Measurements from ENCODE around the gene CTNNBIP1.
"Not testable (repeated sequence)": the region's sequence is repeated elsewhere in the genome, so short reads cannot be mapped to it uniquely, and the experiment has no call there.

Gene CTNNBIP1, protein sequence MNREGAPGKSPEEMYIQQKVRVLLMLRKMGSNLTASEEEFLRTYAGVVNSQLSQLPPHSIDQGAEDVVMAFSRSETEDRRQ

DNA sequence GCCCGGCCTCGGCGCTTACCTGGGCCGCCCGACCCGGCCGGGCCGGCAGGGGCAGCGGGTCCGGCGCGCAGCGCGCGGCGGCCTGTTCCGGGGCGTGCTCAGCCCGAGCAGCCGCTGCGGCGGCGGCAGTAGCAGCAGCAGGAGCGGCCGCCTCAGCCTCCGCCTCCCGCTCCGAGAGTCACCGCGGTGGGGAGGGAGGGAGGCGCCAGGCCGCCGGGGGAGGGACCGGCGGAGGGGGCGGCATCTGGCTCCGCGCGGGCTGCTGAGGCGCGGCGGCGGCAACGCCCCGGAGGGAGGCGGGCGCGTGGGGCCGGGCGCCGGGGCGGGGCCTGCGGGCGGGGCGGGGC is at the start of gene CTNNBIP1:
Gene CTNNBIP1, minus strand, starts transcription at position 194 of the 347 bp plus-strand sequence. CDS start 38,205 bp downstream, outside the sequence.
- no peak for DNase-seq

DNA sequence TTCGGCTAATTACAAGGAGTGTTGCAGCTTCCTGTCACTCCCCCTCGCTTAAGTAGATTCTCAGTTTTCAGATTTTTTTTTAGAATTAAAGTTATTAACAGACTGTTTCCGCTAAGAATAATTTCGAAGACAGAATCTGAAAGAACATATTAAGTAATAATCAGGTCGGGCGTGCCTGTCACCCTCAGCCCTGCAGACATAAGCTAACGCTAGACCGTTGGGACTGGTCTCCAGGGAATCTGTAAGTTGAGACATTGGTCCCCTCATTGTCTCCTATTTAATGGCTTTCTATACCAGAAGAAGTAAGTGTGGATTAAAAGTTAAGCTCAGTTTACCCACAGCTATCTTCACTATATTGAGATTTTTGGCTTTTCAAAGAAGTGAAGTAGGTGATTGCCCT is 47.7 kb upstream of the CTNNBIP1 start:
- DNase-seq, result no peak

DNA sequence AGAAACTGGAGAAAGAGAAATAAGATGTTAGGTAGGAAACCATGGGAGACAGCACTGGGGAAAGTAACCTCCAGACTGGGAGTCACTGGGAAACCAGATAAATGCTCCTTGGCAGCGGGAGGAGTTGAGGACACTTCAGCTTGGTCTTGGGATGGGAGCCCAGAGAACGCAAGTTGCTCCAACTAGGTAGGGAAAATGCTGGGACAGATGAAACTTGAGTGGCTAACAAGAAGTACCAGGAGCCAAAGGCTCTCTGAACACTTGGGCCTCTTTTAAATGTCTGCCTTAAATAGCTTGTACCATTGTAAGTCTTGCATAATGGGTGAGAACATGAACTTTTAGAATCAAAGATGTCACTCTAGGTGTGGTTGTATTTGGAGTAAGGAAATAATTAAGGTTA is 36.2 kb upstream of the CTNNBIP1 start:
- no peak for DNase-seq

DNA sequence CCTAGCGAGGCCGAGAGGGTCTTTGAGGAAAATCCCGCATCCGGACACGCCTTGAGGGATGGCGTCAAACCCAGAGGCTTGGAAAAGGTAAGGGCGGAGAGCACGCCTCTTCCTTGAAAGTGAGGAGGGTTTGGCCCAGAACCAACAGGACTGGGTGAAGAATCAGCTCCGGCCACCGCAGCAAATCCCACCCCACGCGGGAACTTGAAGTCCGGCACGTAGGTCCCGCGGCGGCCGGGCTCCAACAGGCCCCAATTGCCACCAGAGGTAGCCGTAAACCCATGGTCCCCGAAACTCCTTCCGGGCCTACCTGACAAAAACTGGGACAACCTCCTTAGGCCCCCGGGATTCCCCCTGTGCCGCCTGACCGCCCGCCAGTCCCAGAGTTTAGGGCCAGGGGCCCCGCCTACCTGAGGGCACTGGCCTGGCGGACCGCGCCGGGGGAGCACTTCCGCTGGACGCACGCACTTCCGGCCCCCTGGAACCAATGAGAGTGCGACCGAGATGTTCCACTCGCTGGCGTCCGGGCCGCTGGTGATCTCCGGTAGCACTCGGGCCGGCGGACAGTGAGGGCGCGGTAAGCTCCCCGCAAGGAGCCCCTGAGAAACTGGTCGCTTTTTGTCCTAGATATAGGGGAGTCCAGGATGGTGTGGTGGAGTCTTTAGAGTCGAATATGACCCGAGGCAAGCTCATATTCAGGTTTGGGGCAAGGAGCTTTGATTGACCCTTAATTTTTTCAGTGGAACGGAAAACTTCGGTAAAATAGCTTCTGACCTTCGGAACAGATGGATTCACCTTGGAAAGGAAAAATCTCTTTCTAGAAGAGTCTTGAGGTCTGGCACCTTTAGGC is 33.1 kb upstream of the CTNNBIP1 start, which contains the start of the genes LZIC and NMNAT1:
Gene LZIC, minus strand, starts transcription at position 453 of the 850 bp plus-strand sequence. CDS start 6,772 bp downstream, outside the sequence.
Gene NMNAT1, plus strand, starts transcription at position 537 of the 850 bp plus-strand sequence. CDS start 28,599 bp downstream, outside the sequence.
- peak; percentile 89 for DNase-seq

DNA sequence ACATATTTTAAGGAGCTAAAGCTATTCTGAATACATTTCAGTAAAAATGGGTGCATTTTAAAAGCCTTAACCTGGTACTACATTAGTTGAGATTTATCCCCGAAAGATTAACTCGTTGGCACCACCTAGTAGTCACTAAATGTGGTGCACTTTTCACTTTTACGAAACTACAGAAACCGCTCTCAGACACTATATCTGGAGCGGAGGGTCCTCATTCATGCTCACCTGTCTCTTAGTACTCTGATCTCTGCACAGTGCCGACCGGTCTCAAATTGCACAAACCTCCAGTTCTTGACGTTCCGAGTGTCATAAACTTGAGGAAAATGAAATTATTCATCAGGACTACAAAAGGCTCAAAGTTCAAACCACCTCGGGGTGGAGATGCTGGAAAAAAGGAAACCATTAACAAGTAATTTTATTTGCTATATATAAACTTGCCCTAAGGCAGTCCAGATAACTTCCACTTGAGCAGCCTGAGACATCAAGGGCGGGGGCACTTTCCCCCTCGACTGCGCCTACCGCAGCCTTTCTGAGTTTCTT is 32.4 kb upstream of the CTNNBIP1 start:
- no peak for DNase-seq

DNA sequence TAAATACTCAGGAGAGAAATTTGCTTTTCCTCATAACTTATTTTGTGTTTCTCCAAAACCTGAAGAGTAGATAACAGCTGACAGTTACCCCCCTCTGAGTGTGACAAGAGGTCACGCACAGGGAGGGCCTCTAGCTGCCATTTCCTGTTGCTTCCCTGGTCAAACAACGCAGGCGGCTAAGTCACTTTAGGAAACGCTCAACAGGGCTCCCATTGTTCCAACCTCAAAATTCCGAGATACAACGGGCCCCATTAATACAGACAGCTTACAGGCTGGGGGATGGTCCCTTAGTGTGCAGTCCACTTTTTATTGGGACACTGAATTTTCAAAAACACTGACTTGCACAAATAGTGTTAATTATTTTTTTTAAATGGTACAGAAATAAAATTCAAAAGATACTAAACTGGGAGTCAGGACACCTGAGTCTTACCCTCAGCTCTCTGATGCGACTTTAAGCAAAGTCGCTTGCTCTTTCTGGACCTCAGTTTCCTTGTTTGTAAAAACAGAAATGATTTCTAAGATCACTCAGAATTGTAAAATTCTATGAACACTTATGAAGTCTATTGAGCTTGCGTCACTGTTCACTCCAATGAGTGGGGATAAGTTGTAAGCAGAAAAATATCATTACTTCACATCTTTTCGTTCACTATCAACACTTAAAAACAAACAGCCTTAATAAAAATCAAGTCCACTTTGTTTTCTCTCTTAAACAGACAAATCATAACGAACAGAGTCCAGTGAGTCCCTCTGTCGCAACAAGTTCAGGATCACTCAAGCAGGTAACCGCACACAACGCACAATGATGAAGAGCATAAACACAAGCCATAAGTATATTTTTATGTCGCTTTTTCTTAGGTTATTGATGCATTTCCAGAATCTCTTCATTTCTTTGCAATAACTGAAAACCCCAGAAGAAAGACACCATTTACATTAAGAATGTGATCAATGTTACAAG is 19.6 kb upstream of the CTNNBIP1 start:
- no peak for DNase-seq

DNA sequence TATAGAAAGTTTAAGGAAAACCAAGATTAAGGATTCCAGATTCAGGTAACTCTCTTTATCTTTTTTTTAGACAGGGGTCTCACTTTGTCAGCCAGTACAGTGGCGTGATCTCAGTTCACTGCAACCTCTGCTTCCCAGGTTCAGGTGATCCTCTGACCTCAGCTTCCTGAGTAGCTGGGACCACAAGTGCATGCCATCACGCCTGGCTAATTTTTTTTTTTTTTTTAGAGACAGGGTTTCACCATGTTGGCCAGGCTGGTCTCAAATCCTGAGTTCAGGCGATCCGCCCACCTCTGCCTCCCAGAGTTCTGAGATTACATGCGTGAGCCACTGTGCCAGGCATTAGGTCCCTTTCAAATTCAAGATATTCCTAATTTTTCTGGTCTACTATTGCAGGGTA is 17.2 kb upstream of the CTNNBIP1 start:
- DNase-seq, result no peak

DNA sequence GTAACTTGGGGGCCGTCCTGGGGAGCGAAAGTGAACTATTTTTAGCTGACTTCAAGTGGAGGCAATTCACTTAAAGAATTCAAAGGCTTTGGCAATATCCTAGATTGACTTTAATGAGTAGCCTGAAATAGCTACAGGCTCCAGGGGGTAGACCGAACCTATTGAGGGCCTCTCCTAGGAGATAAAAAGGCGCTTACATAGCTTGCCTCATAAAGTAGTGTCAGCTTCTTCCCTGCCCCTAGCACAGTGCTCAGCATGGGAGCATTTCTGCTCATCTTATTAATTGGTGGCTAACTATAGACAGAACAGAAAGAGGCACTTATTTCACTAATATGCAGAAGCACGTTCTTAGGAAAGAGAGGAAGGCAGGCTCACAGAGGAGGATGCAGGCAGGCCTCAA is 12.3 kb upstream of the CTNNBIP1 start:
- DNase-seq, result no peak

DNA sequence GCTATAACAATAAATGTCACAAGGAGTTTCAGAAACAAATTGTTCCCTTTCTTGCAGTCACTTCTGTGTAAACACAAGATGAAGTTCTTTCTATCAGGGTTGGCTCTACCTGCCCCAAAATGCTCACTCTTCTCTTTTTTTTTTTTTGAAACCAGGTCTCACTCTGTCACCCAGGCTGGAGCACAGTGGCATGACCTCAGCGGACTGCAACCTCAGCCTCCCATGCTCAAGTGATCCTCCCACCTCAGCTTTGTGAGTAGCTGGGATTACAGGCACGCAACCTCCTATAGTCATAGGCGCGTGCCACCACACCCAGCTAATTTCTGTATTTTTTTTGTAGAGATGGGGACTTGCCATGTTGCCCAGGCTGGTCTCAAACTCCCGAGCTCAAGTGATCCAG is 10.5 kb upstream of the CTNNBIP1 start:
- DNase-seq, result no peak

DNA sequence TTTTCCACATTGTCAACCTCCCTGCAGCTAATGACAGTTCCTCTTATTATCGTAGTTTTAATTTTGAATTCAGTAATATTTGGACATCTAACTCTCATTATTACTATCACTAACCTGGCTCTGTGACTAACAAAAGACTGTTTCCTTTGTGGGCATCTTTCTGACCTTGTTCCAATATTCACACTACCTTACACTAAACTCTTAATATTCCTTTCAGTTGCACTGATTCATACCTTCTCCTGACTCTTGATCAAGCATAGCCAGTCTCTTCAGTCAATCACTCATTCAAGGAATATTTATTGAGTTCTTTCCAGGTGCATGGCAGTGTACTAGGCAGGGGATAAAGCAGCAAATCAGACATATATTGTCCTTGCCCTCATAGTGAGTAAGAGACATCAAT is 7.8 kb upstream of the CTNNBIP1 start:
- no peak for DNase-seq

DNA sequence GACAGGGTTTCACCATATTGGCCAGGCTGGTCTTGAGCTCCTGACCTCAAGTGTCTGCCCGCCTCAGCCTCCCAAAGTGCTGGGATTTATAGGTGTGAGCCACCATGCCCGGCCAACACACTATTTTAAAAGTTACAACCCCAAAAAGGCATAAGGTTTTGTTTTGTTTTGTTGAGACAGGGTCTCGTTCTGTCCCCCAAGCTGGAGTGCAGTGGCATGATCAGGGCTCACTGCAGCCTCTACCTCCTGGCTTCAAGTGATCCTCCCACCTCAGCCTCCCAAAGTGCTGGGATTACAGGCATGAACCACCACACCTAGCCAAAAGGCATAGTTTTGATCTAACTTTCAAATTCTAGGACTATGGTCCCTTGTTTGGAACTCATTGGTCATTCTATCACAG is 7.4 kb upstream of the CTNNBIP1 start:
- DNase-seq, result not testable (repeated sequence)

DNA sequence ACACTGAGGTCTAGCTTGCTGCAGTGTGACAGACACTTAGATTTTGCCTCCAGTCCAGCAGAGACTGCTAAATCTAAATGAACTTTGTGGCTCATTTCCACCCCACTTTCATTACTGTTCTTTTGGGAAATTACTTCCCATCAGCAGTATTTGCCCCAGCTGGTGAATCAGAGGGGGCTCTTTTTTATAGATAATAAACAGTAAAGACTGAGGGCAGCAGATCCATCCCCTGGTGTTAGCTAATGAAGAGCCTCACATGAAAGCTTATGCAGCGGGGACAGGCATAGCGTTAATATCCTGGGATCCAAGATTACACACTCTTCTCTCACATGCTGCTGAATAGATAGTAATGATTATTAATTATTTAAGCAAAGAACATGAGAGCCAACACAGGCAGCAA is 6.4 kb upstream of the CTNNBIP1 start:
- DNase-seq, result no peak

DNA sequence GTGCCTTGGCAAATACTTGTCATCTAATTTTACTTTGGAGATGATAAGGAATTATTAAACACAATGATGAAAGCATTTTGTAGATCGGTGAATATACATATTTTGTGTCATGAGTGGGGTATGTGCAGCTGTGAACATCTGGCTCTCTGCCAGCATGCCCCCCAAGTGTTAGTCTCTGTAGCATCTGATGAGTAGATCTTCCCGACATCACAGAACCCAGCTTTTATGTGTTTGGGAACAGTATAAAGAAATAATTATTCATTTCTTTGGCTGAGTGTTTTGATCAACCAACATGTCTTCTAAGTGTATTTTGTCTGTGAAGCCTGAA is 4.5 kb upstream of the CTNNBIP1 start:
- DNase-seq, result no peak

DNA sequence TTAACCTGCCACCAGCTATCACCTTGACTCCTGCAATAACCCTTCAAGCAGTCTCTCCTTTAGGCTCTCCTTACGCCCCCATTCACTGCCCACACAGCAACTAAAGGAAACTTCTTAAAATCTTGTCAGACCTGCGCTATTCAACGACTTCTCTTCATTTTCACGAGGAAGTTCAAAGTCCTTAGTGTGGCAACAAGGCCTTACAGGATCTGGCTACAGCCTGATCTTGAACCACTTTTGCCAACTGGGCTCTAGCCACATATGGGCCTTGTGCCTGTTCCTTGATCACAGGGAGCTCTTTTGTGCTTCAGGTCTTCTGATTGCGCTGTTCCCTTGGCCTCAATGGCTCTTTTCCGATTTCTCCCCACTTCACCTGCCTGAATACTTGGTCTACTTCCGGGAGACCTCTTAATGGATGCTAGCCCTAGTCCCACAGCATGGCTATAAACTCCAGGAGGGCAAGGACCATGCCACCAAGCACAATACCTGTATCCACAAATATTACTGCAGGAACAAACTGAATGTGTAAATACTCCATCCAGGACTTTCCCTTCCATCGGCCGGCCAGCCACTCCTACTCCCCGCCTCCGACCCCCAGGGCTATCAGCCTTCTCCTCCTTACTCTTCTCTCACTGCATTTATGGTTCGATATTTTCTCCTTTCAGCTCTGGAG is 2.3 kb upstream of the CTNNBIP1 start:
- DNase-seq, result no peak

DNA sequence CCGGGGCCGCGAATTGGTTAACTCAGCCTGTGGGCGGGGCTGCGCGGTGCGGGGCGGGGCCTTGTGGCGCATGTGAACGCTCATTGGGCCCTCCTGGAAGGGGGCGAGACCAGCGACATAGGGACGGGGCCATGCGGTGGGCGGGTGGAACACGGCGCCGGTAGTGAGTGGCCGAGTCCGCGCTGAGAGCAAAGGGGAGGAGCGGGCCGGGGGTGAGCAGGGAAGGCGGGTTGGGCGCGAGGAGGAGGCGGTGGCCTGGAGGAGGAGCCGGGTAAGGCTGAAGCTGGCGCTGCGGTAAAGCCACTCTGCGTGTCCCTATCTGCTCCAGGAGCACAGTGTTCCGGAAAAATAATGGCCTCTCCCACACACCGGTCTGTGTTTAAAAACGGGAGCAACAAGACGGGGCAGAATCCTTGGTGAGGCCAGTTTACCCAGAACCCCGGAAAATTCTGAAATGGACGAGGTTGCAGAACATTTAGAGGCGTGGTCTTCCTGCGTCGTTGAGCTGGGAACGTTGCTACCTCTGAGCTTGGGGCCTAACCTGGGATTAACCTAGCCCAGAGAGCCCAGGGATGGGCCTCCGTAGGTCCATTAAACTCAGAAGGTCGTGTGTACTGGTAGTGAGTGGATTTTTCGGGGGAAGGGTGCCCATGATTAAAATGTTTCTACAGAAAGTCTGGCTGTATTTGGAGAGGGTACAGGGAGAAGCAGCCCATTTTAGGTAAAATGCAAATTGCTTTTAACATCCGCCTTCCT is 532 bp upstream of the CTNNBIP1 start:
- DNase-seq, result peak; percentile 100

DNA sequence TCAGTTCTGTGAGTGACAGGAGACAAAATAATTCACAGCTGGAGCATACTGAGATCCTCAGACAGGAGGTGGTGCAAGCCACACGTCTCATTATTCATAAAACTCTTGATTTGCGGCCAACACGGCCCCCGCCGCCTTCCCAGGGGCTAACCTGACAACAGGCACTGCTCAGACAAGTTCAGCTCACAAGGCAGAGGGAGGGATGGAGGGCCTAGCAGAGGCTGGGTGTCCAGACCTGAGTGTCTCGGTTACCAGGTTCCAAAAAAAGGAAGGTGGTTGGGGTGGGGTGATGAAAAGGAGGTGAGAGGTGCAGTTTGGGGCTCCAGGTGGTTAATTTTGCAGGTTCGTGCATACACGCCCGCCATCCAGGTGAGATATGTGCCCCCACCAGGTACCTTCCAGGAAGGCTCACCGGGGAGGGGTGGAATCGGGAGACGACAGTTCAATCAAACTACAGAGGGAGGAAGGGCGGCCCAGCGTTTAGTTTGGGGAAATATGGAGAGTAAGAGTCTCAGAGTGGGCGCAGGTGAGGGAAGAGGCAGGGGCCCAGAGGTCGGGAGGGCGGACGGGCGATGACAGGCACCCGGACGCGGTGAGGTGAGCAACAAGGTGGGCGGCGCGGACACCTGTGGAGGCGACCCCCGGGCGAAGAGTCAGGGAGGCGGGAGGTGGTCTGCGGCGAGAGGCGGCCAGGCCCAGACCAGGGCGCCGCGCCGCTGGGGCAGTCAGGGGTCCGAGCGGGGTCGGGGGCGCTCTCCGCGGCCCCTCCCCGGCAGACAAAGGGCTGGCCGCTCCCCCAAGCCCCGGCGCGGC is 629 bp downstream of the CTNNBIP1 start:
- DNase-seq, result peak; percentile 23

DNA sequence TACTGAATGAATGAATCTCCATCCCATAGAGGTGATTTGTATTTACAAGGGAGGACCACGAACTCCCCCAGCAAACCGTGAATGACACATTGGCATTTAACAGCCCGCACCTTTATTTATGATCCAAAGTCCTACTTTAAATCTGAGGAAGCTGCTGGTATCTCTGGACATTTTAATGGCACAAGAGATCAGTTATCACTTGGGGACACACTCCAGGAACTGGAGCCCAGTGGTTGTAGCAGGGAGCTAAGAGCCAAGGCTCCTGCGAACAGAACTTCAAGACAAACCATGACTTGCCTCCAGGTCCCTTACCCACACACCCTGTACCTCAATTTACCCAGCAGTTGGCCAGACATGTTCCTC is 1.2 kb downstream of the CTNNBIP1 start:
- DNase-seq, result no peak

DNA sequence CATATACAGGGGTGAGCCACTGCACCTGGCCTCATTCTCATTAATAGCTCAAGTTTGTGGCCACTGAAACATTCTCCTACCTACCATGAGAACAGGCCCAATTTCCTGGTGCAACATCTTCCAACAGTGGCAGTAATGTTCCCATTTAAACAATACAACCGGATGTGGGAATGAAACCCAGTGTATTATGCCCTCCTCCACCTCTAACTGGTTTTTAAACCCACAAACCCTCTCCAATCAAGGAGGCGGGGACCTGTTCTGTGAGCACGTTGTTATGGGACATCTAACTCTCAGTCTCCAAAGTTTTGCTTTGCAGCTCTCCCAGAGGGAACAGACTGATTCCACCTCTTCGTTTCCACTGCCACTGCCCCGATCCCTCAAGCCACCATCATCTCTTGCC is 2.6 kb downstream of the CTNNBIP1 start:
- no peak for DNase-seq

DNA sequence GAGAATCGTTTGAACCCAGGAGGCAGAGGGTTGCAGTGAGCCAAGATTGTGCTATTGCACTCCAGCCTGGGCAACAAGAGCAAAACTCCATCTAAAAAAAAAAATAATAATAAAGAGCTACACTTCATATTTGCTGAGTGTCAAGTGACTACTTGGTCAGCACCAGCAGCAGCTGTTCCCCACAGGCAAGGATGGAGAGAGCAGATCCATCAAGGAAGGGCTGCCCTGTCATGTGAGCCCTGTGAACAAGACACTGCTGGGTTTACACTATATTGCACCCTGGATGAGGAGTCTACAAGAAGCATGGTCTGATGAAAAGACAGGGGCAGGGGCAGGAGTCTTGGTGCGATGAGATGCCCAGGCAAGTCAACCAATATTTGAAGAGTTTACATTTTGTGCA is 3.6 kb downstream of the CTNNBIP1 start:
- DNase-seq, result no peak

DNA sequence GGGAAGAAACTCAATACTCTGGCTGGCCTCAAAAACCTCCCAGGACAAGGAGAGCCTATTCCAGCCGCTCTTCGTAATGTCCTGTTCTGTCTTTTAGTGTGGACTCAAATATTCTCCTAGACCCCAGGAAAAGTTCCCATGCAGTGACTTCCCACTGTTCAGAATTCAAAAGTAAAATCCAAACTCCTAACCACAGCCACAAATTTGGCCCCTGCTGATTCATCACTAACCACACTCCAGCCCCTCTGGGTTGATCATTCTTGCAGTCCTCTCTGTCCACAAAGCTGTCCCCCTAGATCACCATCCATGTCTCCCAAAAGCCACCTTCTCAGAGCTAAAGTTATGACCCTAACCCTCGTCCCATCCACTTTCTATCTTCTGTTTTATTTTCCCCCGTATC is 5.1 kb downstream of the CTNNBIP1 start:
- DNase-seq, result no peak

DNA sequence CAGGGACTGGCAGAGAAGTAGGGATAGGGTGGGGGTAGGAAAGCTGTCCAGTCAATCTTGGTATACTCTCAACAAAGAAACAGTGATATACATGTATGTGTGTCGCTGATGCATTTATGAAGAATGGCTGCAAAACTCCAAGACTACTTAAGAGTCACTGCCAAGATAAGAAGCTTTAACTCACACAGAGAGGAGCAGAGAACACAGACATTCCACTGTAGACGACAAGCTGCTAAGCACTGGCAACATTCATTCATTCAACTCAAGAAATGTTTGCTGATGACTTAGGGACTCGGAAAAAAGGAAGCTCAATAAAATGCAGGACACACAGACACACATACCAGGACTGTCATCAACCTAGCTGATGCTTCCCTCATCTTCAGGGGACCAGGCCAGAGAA is 5.5 kb downstream of the CTNNBIP1 start:
- DNase-seq, result no peak
